Erythroblast (primary cell): ENCODE results near the gene TECRL.
A peak's percentile ranks its signal among the peaks of the same experiment; 100 is the strongest.

Experiments used
- DNase-seq, 2 experiments: peaks; one replicate each; lab custom pipeline; 2025; lab: John Stamatoyannopoulos, UW
- GATA1 ChIP-seq: IDR thresholded peaks from 2 replicates; pipeline ENCODE4 v1.6.1; 2011; ENCODE audit warnings: low read depth, mild to moderate bottlenecking, control low read depth, low read length, moderate library complexity
- POLR2A ChIP-seq: IDR thresholded peaks from 2 replicates; pipeline ENCODE4 v1.6.1; 2011; ENCODE audit warnings: mild to moderate bottlenecking, low read length

The TECRL gene

DNA sequence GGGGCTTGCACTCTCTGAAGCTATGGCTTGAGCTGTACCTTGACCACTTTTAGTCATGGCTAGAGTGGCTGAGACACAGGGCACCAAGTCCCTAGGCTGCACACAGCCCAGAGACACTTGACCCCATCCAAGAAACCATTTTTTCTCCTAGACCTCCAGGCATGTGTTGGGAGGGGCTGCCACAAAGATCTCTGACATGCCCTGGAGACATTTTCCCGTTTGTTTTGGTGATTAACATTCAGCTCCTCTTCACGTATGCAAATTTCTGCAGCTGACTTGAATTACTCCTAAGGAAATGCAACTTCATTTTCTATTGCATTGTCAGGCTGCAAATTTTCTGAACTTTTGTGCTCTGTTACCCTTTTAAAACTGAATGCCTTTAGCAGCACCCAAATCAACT, 142.6 kb downstream of the TECRL start:
- no peak for DNase-seq
- no peak for TF ChIP-seq POLR2A
- no peak for TF ChIP-seq GATA1

DNA sequence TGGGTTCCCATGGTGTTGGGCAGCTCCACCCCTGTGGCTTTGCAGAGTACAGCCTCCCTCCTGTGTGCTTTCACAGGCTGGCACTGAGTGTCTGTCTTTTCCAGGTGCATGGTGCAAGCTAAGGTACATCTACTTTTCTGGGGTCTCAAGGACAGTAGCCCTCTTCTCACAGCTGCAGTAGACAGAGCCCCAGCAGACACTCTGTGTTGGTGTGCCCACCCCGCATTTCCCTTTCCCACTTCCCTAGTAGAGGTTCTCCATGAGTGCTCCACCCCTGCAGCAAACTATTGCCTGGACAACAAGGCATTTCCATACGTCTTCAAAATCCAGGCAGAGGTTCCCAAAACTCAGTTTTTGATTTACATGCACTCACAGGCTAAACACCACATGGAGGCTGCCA, 143.0 kb downstream of the TECRL start:
- no peak for DNase-seq
- no peak for TF ChIP-seq GATA1
- TF ChIP-seq POLR2A = no peak

DNA sequence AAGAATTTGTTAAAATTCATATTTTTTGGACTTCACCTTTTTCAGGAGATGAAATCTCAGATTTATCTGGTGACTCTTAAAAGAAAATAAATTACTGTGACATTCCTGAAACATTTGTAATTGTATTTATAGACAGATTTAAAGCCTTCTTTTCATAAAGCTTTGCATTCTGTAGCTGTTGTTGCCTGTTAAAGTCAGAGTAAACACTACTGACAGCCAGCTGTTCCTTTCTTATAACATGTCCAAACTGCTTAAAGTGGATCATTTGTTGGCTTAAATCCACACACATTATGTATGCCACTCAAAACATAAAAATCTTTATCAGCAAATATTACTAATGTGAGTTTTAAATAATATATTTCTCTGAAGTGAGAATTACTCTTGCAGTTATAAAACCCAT, 157.5 kb downstream of the TECRL start:
- TF ChIP-seq POLR2A (no peak), GATA1 (no peak)
- DNase-seq = no peak

DNA sequence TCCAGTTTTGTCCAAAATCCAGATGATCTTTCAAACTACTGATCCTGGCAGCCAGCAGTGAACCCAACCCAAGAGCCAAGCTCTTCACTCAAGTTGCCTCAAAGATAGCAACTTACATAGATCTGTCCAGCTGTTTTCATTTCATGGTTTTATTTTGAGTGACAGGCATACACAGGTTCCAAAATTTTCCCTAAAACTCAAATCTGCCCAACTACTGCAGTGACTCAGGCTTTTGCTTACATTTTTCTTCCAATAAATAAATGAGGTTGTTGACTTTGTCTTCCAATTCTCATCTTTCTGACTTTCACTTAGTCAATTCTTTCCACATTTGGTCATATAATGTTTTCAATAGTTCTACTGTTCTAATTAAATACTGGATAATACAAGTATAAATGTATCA, 158.8 kb downstream of the TECRL start:
- TF ChIP-seq GATA1 (no peak), POLR2A (no peak)
- DNase-seq = no peak

DNA sequence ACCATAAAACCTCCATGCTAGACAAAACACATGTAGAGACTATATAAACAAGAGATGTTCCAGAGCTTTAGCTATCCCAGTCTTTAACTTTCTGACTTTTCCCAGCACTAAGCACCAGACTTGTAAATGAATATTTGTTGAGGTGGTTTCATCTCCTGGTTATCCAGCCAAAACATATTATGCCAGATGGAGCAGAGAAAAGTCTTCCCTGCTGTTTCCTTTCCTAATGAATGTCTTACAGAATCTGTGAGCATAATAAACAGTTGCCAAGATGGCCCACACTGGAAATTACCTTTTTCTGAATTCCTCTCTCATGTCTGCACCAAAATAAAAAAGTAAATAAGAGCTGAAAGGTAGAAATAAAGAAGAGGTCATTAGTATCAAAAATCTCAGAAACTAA, 159.2 kb downstream of the TECRL start:
- no peak for DNase-seq
- TF ChIP-seq POLR2A (no peak), GATA1 (no peak)

DNA sequence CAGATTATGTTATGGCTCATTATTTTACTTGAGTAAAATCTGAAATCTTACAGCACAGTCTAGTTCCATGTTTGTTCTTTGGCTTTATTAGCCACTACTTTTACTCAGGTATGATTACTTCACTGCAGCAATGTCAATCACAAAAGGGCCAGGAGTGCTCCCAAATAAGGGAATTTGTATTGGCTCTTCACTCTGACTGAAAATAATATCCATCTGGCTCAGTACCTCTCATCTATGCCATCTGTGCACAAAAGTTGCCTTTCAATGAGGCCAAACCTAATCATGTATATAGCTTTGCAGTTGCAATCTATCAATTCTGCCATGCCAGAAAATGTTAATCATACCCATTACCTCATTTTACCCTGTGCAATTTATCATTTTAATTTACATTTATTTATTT, 161.1 kb downstream of the TECRL start:
- no peak for DNase-seq
- TF ChIP-seq GATA1 = no peak
- TF ChIP-seq POLR2A = no peak

DNA sequence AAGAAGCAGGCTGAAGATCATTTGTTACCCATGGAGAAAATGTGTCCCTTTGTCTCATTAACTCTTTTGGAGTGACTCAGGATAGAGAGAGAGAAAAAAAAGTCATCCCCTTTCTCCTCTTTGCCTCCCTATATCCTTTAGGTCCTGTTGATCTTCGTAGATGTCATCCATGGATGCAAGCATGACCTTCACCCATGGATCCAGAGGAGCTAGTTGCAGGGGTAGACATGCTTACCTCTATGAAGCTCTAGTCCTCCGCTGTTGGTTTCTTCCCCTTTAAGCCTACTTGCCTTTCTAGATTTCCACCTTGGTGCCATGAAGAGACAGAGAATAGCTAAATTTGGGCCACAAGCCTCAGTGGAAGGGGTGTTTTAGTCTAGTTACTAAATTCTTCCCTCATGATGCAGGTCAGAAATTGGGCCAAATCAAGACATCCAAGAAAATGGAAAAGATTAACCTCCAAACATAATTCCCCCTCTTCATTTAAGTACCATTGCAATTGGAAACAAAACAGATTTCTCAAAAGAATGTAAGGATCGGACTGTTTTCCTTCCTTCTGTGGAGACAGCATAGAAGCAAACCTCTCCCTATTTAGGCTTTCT, 178.4 kb downstream of the TECRL start:
- DNase-seq = peak; percentile 15
- no peak for TF ChIP-seq POLR2A
- TF ChIP-seq GATA1 = no peak
